ENCODE results near the gene NFATC2. TPM values are rescaled to one million over a fixed set of nuclear protein-coding genes. Genes with fewer than 3 reads are reported as not detected.

Gene NFATC2
- total RNA-seq, 2 donors from 2014 or later, result 11.9 to 24.5 TPM

- Histone ChIP-seq H3K4me1 (ENCODE audit: control insufficient read depth in 1 of 2, low read depth in 2 of 2) (peaks cover 20 to 30% of the 10 kb centered on the region in 2 donors), H3K27me3 (replicated peaks; ENCODE audit: insufficient read depth) (no peaks in the 10 kb centered on the region), H3K36me3 (no peaks in the 10 kb centered on the region), H3K27ac (no peak overlapping the region), H3K9me3 (no peaks in the 10 kb centered on the region), H3K4me3 (no peak overlapping the region)
- TF ChIP-seq CTCF (IDR thresholded peaks at IDR 0.05), result no peak
- no peak for ATAC-seq (ENCODE audit: insufficient number of reproducible peaks, low FRiP score, low read depth)
- DNase-seq (ENCODE audit: low spot score), result no peak
Measured at GRCh38 chr20:51445591-51445990, 96.9 kb downstream of the NFATC2 start.

- H3K4me1 ChIP-seq (ENCODE audit: control insufficient read depth in 1 of 2, low read depth in 2 of 2), result peaks cover 20 to 30% of the 10 kb centered on the region in 2 donors
- no peak overlapping the region for H3K27ac ChIP-seq
- no peaks in the 10 kb centered on the region for H3K36me3 ChIP-seq
- no peaks in the 10 kb centered on the region for H3K27me3 ChIP-seq (replicated peaks; ENCODE audit: insufficient read depth)
- TF ChIP-seq CTCF (IDR thresholded peaks at IDR 0.05), result no peak
- DNase-seq (ENCODE audit: low spot score) (no peak), ATAC-seq (ENCODE audit: insufficient number of reproducible peaks, low FRiP score, low read depth) (no peak)
- H3K4me3 ChIP-seq, result no peak overlapping the region
- no peaks in the 10 kb centered on the region for H3K9me3 ChIP-seq
Measured at GRCh38 chr20:51444922-51445438, 97.5 kb downstream of the NFATC2 start.

GRCh38 chr20:51444467-51444866 lies 98.1 kb downstream of the NFATC2 start:
- no peak for TF ChIP-seq CTCF (IDR thresholded peaks at IDR 0.05)
- H3K4me3 ChIP-seq, result no peak overlapping the region
- H3K27ac ChIP-seq, result no peak overlapping the region
- peaks cover 18 to 30% of the 10 kb centered on the region in 2 donors for H3K4me1 ChIP-seq (ENCODE audit: control insufficient read depth in 1 of 2, low read depth in 2 of 2)
- DNase-seq (ENCODE audit: low spot score) (no peak), ATAC-seq (ENCODE audit: insufficient number of reproducible peaks, low FRiP score, low read depth) (no peak)
- no peaks in the 10 kb centered on the region for H3K36me3 ChIP-seq
- H3K9me3 ChIP-seq, result no peaks in the 10 kb centered on the region
- no peaks in the 10 kb centered on the region for H3K27me3 ChIP-seq (replicated peaks; ENCODE audit: insufficient read depth)

- DNase-seq (ENCODE audit: low spot score), result no peak
- Histone ChIP-seq H3K27ac (no peak overlapping the region), H3K9me3 (no peaks in the 10 kb centered on the region), H3K36me3 (no peaks in the 10 kb centered on the region), H3K4me3 (no peak overlapping the region), H3K27me3 (replicated peaks; ENCODE audit: insufficient read depth) (no peaks in the 10 kb centered on the region), H3K4me1 (ENCODE audit: control insufficient read depth in 1 of 2, low read depth in 2 of 2) (peaks cover 6 to 13% of the 10 kb centered on the region in 2 donors)
- no peak for ATAC-seq (ENCODE audit: insufficient number of reproducible peaks, low FRiP score, low read depth)
- TF ChIP-seq CTCF (IDR thresholded peaks at IDR 0.05), result no peak
Measured at GRCh38 chr20:51442602-51443001, 99.9 kb downstream of the NFATC2 start.

GRCh38 chr20:51440589-51440988 lies 101.9 kb downstream of the NFATC2 start:
- H3K36me3 ChIP-seq, result no peaks in the 10 kb centered on the region
- no peak overlapping the region for H3K4me3 ChIP-seq
- no peaks in the 10 kb centered on the region for H3K9me3 ChIP-seq
- no peak for TF ChIP-seq CTCF (IDR thresholded peaks at IDR 0.05)
- no peak overlapping the region for H3K27ac ChIP-seq
- H3K4me1 ChIP-seq (ENCODE audit: control insufficient read depth in 1 of 2, low read depth in 2 of 2), result no peaks in the 10 kb centered on the region
- DNase-seq (ENCODE audit: low spot score) (no peak), ATAC-seq (ENCODE audit: insufficient number of reproducible peaks, low FRiP score, low read depth) (no peak)
- no peaks in the 10 kb centered on the region for H3K27me3 ChIP-seq (replicated peaks; ENCODE audit: insufficient read depth)
